Endothelial cell of umbilical vein (primary cell): ENCODE data around the gene EXD3. TPM values are rescaled to one million over a fixed set of nuclear protein-coding genes. Genes with fewer than 3 reads are reported as not detected.

Source experiments
- BruUV-seq: library from RNA; stranded (reverse); fragments of 400-500 nt; replicated peaks from 2 replicates; lab custom pipeline; 2021; lab: Mats Ljungman, UMichigan
- CTCF ChIA-PET: fragments of 300-600, 350-600 bp; sonication (Branson Sonifier 250); formaldehyde crosslinking; loops from one replicate; lab custom pipeline; 2021; ENCODE audit warnings: antibody characterized with exemption, inconsistent platforms; lab: Charles Lee
- POLR2A ChIA-PET: fragments of 300-600, 350-600 bp; sonication (Branson Sonifier 250); formaldehyde crosslinking; loops from one replicate; lab custom pipeline; 2021; ENCODE audit warnings: antibody characterized with exemption, inconsistent platforms; lab: Charles Lee
- DNase-seq: peaks from one replicate; pipeline ENCODE4 v3.0.0-alpha.2; 2011; ENCODE audit warnings: low read depth, low spot score
- FAIRE-seq: peaks from 2 replicates; lab custom pipeline; 2011; peaks lifted over from hg19 to GRCh38; lab: Jason Lieb, UNC
- H2AFZ ChIP-seq: 2 replicates; pipeline ENCODE4 v1.6.0; 2012; ENCODE audit warnings: low read depth, low read length, control low read depth, inconsistent platforms
- H3K27ac ChIP-seq: 2 replicates; pipeline ENCODE4 v1.5.1; 2011; ENCODE audit warnings: low read depth, mild to moderate bottlenecking, control low read depth, low read length, moderate library complexity; ENCODE audit not compliant: insufficient read depth
- H3K27me3 ChIP-seq, 2 experiments: 2 replicates each; pipeline versions ENCODE4 v1.6.0 to v1.6.1; 2011; ENCODE audit warnings: low read length in 2 of 2, mixed read lengths in 1 of 2; ENCODE audit not compliant: control insufficient read depth in 2 of 2, insufficient read depth in 2 of 2
- H3K36me3 ChIP-seq, 2 experiments: 2 replicates in 1 of 2; 3 replicates in 1 of 2; pipeline ENCODE4 v1.5.1; 2011; ENCODE audit warnings: low read length in 2 of 2, mild to moderate bottlenecking in 1 of 2, moderate library complexity in 1 of 2; ENCODE audit not compliant: control insufficient read depth in 2 of 2, insufficient read depth in 2 of 2; ENCODE audit errors: extremely low read depth in 1 of 2
- H3K4me1 ChIP-seq: 3 replicates; pipeline ENCODE4 v1.5.1; 2011; ENCODE audit warnings: mild to moderate bottlenecking, low read length; ENCODE audit not compliant: control insufficient read depth, insufficient read depth; ENCODE audit errors: extremely low read depth
- H3K4me2 ChIP-seq: 2 replicates; pipeline ENCODE4 v1.6.1; 2011; ENCODE audit warnings: low read length, control low read depth, mixed read lengths; ENCODE audit not compliant: insufficient read depth
- H3K4me3 ChIP-seq, 3 experiments: fragments of 200-600 bp in 1 of 3; sonication (generic), shearing (Covaris generic) in 1 of 3; replicated peaks in 1 of 3; 2 replicates each; pipeline ENCODE4 v1.5.1; 2011 to 2016; ENCODE audit warnings: control low read depth in 3 of 3, low read length in 3 of 3, mild to moderate bottlenecking in 2 of 3, inconsistent platforms in 1 of 3, low read depth in 1 of 3, moderate library complexity in 1 of 3; ENCODE audit not compliant: insufficient read depth in 1 of 3
- H3K79me2 ChIP-seq: 2 replicates; pipeline ENCODE4 v1.6.0; 2012; ENCODE audit warnings: low read length, inconsistent platforms; ENCODE audit not compliant: control insufficient read depth, insufficient read depth
- H3K9ac ChIP-seq: replicated peaks from 2 replicates; pipeline ENCODE3; 2011; ENCODE audit warnings: low read length, control low read depth; ENCODE audit not compliant: insufficient read depth; ENCODE audit errors: extremely low read depth
- H3K9me1 ChIP-seq: replicated peaks from 3 replicates; pipeline ENCODE4 v1.6.0; 2011; ENCODE audit warnings: mild to moderate bottlenecking, low read length; ENCODE audit not compliant: control insufficient read depth, insufficient read depth; ENCODE audit errors: extremely low read depth
- H3K9me3 ChIP-seq: replicated peaks from 2 replicates; pipeline ENCODE4 v1.5.1; 2012; ENCODE audit warnings: low read length, inconsistent platforms; ENCODE audit not compliant: control insufficient read depth, insufficient read depth
- H4K20me1 ChIP-seq: replicated peaks from 2 replicates; pipeline ENCODE3; 2011; ENCODE audit warnings: mild to moderate bottlenecking, low read length; ENCODE audit not compliant: control insufficient read depth, insufficient read depth; ENCODE audit errors: extremely low read depth
- CTCF ChIP-seq, 2 donors: IDR thresholded peaks; 1 replicate in 1 of 2; 2 replicates in 1 of 2; pipeline ENCODE4 v1.5.1; 2011; ENCODE audit warnings: low read length in 2 of 2, mild to moderate bottlenecking in 2 of 2, moderate library complexity in 2 of 2, control low read depth in 1 of 2, inconsistent platforms in 1 of 2, low read depth in 1 of 2; ENCODE audit not compliant: insufficient read depth in 1 of 2; ENCODE audit errors: extremely low read depth in 1 of 2
- EZH2 ChIP-seq: IDR thresholded peaks from 2 replicates; pipeline ENCODE4 v1.6.1; 2012; ENCODE audit warnings: borderline replicate concordance, low read depth, mild to moderate bottlenecking, moderate library complexity, low read length, inconsistent platforms; ENCODE audit not compliant: severe bottlenecking
- FOS ChIP-seq: IDR thresholded peaks from 2 replicates; pipeline ENCODE4 v1.6.1; 2011; ENCODE audit warnings: mild to moderate bottlenecking, low read length, moderate library complexity, borderline replicate concordance; ENCODE audit not compliant: insufficient read depth
- GATA2 ChIP-seq: IDR thresholded peaks from 2 replicates; pipeline ENCODE4 v1.7.0; 2011; ENCODE audit warnings: low read depth, mild to moderate bottlenecking, moderate library complexity, mixed read lengths, low read length; ENCODE audit not compliant: insufficient read length, insufficient read depth
- JUN ChIP-seq: IDR thresholded peaks from 2 replicates; pipeline ENCODE4 v1.6.1; 2011; ENCODE audit warnings: borderline replicate concordance, low read depth; ENCODE audit not compliant: insufficient read length, insufficient read depth
- MAX ChIP-seq: IDR thresholded peaks from 2 replicates; pipeline ENCODE4 v1.6.1; 2011; ENCODE audit not compliant: insufficient read depth, insufficient read length
- MYC ChIP-seq: IDR thresholded peaks from one replicate; pipeline ENCODE4 v1.6.1; 2011; ENCODE audit warnings: mild to moderate bottlenecking, low read depth, low read length
- POLR2A ChIP-seq: IDR thresholded peaks from 2 replicates; pipeline ENCODE4 v1.6.1; 2012; ENCODE audit warnings: low read depth, mild to moderate bottlenecking, control low read depth, low read length
- POLR2AphosphoS5 ChIP-seq: IDR thresholded peaks from 2 replicates; pipeline ENCODE4 v1.6.1; 2012; ENCODE audit warnings: low read depth, mild to moderate bottlenecking, control low read depth, low read length, moderate library complexity; ENCODE audit not compliant: insufficient read depth
- dilution Hi-C: fragments of 300-500 bp; cut with MboI; formaldehyde crosslinking; loops from one replicate; pipeline ENCODE4 v1.15.0; 2019; ENCODE audit warnings: low sequenced_read_pairs; ENCODE audit not compliant: extremely low pct_ligation_motif_present
- intact Hi-C: fragments of 100-400 bp; cut with micrococcal nuclease; formaldehyde crosslinking; loops from one replicate; pipeline ENCODE4 v1.10.0; 2022
- polyA plus RNA-seq, 4 experiments: library from polyadenylated mRNA; depleted of rRNA in 3 of 4; stranded (reverse) in 3 of 4; unstranded in 1 of 4; fragments of >200 nt; gene quantifications; 2 replicates each; pipeline versions ENCODE4 v1.2.1 to v1.2.3, GENCODE V29; 2011 to 2012; ENCODE audit warnings: missing spikeins in 1 of 4
- total RNA-seq: library from RNA; stranded (reverse); gene quantifications from 2 replicates; pipeline ENCODE4 v1.2.3, GENCODE V29; 2021

Gene EXD3
- total and polyA plus RNA-seq, 2 donors (not counting 3 experiments of a cell fraction or from before 2014, with no cell fraction given), result 17.7 to 30.3 TPM

- CTCF ChIA-PET, result no interaction called here
- dilution Hi-C loops, result no loop called here
These were observed 19.7 kb downstream of the EXD3 start for GRCh38 chr9:137403269-137403668.

More at GRCh38 chr9:137403269-137403668, 19.7 kb downstream of the EXD3 start:
- no peak for TF ChIP-seq CTCF (IDR thresholded peaks at IDR 0.05; ENCODE audit: extremely low read depth in 1 of 2, insufficient read depth in 1 of 2, low read depth in 1 of 2, low read length in 2 of 2)
- no peak for TF ChIP-seq GATA2
- no peak for TF ChIP-seq JUN
- TF ChIP-seq FOS, result no peak
- TF ChIP-seq POLR2AphosphoS5, result no peak
- TF ChIP-seq EZH2, result no peak
- no peak for TF ChIP-seq MAX
- TF ChIP-seq MYC, result no peak
- no peak for TF ChIP-seq POLR2A
- Histone ChIP-seq H2AFZ (no peak overlapping the region), H3K79me2 (no peaks in the 10 kb centered on the region), H3K36me3 (no peaks in the 10 kb centered on the region), H3K27me3 (no peaks in the 10 kb centered on the region), H3K4me3 (no peak overlapping the region), H3K4me2 (no peak overlapping the region), H3K9ac (no peak overlapping the region), H3K9me3 (no peaks in the 10 kb centered on the region), H4K20me1 (no peaks in the 10 kb centered on the region), H3K27ac (no peak overlapping the region), H3K9me1 (no peaks in the 10 kb centered on the region), H3K4me1 (peaks cover 9% of the 10 kb centered on the region)
- POLR2A ChIA-PET, result no interaction called here
- FAIRE-seq, result no peak
- intact Hi-C loops, result no loop called here
- DNase-seq, result no peak
- BruUV-seq, result no TSS peak
